Subcutaneous adipose tissue (tissue), 4 donors: ENCODE data around the gene FBXO31. TPM values are rescaled to one million over a fixed set of nuclear protein-coding genes. Genes with fewer than 3 reads are reported as not detected.

Experiments used
- total RNA-seq, 4 donors: library from RNA; depleted of rRNA; stranded (reverse); fragments of >200 nt; gene quantifications; one replicate each; pipeline ENCODE4 v1.1.0, GENCODE V29; 2016
- TF ChIP-seq, protein P1 (sequence below): fragments of 450-650 bp; IDR thresholded peaks from one replicate; pipeline ENCODE4 v1.5.1; 2016; ENCODE audit warnings: low read depth, mild to moderate bottlenecking, control low read depth, antibody characterized with exemption, moderate library complexity

FBXO31 gene
- total RNA-seq, 4 donors from 2014 or later = 36.7 to 353 (median 76.1) TPM

DNA sequence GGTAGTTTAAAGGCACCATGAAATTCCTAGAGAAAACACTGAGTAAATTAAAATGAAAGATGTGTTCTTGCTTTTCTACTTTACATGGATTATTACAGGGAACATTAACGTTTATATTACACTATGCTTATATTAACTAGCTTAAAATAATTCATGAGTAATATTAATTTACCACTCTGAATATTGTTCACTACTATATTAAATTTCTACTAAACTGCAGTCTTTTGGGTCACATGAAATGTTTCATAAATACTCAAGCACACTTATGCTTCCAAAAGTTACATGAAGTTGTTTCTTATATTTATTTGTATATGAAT is 5.2 kb upstream of the FBXO31 start:
- TF ChIP-seq, protein P1, sequence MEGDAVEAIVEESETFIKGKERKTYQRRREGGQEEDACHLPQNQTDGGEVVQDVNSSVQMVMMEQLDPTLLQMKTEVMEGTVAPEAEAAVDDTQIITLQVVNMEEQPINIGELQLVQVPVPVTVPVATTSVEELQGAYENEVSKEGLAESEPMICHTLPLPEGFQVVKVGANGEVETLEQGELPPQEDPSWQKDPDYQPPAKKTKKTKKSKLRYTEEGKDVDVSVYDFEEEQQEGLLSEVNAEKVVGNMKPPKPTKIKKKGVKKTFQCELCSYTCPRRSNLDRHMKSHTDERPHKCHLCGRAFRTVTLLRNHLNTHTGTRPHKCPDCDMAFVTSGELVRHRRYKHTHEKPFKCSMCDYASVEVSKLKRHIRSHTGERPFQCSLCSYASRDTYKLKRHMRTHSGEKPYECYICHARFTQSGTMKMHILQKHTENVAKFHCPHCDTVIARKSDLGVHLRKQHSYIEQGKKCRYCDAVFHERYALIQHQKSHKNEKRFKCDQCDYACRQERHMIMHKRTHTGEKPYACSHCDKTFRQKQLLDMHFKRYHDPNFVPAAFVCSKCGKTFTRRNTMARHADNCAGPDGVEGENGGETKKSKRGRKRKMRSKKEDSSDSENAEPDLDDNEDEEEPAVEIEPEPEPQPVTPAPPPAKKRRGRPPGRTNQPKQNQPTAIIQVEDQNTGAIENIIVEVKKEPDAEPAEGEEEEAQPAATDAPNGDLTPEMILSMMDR = no peak

DNA sequence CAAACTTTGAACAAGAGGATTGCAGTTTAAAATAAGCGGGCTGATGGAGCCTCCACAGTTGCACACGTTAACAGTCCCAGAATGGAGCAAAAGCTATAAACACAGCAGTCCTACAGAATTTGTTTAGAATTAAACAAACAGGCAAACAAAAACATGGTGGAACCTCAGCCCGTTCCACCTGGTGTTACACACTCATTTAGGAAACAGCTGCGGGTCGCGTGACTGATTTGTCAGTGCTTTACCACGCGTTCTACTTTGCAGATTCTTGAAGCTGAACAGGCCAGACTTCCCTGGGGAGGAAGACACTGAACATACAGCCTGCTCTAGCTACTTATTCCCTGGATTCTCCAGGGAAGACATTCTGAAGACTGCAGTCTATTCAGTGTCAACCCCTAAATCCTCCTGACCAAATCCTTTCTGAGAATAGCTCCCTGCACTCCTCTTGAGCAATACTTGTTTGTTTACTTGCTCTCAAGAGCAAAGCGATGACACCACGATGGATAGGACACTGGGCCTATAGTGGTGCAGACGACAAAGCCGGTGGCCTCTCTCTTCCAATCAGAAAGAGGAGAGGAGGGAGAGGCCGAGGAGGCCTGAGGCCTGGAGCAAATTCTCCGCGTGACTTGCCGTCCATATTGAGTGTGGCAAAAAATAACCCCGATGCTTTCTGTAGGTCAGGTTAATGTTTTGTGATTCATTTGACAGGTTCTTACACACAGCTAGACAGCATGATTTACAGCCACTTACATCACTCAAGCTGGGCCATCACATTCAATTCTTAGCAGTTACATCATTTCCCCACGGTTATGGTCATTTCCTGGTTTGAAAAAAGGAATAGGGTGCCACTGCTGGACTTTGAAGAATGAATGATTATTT is 4.6 kb upstream of the FBXO31 start:
- TF ChIP-seq, protein P1 = no peak

DNA sequence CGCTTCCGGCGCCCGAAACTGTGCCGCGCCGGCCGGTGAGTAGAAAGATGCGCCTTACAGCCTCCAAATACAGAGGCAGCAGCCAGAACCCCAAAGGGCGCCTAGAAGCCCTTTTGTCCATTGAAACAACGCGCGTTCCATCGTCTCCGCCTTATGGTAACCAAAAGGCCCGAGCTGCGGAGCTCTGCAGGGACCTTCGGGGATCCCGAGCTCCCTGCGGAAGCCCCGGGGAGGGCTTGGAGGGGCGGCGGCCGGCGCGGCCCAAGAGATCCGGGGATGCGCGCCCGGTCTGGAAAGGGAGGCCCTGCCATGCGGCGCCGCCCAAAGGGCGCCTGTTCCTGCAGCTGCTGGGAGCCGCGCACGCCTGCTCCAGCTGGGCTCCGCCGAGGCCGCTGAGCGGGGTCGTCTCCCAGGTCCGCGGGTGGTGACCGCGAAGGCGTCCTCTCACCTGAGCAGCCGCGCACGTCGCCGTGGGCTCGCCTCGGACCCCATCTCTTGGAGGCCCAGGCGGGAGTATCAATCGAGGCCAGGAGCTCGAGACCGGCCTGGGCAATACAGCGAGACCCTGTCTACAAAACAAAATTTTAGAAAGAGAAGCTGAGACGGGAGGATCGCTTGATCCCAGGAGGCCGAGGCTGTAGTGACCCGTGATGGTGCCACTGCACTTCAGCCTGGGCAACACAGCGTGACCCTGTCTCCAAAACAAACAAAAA is 742 bp upstream of the FBXO31 start:
- TF ChIP-seq, protein P1 = no peak

DNA sequence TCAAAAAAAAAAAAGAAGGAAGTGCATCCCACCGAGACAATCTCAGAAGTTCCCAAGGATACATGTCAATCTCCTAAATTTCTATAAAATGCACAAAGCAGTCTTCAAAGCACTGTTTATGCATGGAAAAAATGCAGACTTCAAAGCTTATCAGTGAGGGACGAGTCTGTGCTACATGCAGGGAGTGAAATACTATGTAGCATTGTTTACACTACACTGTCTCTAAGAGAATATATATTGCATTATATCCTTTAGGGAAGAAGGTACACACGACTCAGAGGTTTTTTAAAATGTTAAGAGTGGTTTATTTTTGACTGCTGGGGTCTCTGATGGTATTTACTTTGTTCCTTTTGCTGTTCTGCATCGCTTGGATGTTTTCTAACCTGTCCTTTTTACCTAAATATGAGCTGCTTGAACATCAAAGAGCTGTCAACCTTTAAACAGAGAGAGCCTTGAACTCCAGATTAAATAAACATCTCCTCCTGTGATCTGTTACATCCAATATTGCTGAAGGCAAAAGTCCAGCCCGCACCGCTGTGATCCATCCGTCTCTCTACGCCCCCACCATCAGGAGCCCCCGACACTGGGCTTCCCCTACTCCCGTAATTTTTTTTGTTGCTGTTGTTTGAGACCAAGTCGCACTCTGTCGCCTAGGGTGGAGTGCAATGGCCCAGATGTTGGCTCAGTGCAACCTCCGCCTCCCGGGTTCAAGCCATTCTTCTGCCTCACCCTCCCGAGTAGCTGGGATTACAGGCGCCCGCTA is 1.4 kb downstream of the FBXO31 start:
- TF ChIP-seq, protein P1 = no peak

DNA sequence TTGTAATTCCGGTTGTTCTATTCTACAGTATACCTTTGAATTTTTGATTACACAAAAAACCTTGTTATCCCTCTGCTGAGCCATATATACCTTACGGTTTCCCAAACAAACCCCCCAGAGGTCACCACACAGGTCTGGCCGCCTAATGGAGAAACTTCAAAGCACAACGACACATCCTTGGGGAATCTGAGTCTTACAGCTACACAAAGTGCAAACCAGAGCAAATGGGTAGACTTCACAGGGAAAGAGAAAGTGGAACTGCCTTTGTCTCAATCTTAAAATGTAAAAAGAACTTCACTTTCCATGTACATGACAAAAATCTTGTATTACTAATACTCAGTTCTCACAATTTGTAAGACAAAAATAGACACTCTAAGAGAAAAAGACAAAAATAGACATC is 2.7 kb downstream of the FBXO31 start:
- TF ChIP-seq, protein P1 = no peak

DNA sequence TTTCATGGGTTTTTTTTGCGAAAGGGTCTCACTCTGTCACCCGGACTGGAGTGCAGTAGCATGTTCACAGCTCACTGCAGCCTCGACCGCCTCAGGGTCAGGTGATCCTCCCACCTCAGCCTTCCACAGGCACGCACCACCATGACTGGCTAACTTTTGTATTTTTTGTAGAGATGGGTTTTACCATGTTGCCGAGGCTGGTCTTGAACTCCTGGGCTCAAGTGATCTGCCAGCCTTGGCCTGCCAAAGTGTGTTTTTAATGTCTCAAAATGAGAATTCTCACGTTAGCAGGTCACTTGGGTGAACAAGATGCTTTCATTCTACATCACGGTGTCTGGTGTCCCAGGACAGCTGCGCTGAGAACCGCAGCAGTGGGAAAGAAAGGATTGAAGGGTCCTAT is 3.2 kb downstream of the FBXO31 start:
- TF ChIP-seq, protein P1 = no peak

DNA sequence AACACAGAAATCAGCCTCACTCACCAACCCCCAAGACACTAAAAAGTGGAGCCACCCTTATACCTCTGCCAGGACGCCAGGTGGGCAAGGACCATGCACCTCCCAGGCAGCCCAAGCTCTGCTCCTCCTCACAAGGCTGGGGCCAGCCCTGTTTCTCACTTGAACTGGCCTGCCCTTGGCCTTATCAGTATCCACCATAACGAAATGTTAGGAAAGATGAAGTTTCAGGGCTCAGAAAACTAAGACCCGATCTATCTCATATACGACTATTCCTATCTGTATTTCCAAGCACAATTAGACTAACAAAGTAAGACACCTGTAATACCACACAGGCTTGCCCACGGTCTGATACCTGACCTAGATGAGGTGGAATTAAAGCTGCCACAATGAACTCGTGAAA is 6.9 kb downstream of the FBXO31 start:
- TF ChIP-seq, protein P1 = no peak
